Measurements from ENCODE around the gene RCCD1. TPM values are rescaled to one million over a fixed set of nuclear protein-coding genes. Genes with fewer than 3 reads are reported as not detected.

Gene RCCD1
- total RNA-seq, 2 donors from 2014 or later: 19.8 to 20.9 TPM

DNA sequence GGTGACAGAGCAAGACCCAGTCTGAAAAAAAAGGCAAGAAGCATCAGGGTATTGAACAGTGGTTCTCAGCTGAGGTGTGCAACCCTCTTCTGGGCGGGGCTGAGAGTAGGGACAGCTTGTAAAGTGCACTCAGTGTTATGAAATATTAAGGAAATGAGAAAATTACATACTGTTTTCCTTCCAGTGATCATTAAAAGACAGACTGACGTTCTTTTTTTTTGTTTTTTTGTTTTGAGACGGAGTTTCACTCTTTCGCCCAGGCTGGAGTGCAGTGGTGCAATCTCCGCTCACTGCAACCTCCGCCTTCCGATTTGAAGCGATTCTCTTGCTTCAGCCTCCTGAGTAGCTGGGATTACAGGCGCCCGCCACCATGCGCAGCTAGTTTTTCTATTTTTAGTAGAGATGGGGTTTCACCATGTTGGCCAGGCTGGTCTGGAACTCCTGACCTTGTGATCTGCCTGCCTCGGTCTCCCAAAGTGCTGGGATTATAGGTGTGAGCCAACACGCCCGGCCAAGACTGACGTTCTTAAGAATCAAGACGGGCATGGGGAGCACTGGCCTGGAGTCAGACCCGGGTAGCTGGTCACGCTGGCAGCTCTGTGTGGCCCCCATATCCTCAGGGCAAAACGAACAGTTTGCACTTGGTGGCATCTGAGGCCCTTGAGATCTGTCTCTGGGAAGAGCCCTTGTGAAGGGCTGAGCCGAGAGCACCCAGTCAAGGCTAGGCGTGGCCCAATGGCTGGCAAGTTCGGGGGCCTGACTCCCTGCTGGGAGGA is 40.2 kb upstream of the RCCD1 start:
- no peak overlapping the region for H3K9ac ChIP-seq (ENCODE audit: extremely low read depth, low read length, poor library complexity, severe bottlenecking)
- no peaks in the 10 kb centered on the region for H3K4me1 ChIP-seq (ENCODE audit: control insufficient read depth, insufficient read depth, low read length)
- Mint-ChIP-seq H3K4me1 (no peaks in the 10 kb centered on the region), H3K9me3 (no peaks in the 10 kb centered on the region), H3K27ac (no peak overlapping the region), H3K36me3 (ENCODE audit: low read depth) (peaks cover 36% of the 10 kb centered on the region), H3K4me3 (no peak overlapping the region), H3K27me3 (ENCODE audit: insufficient read depth) (no peaks in the 10 kb centered on the region)
- no peak overlapping the region for H3K4me3 ChIP-seq (ENCODE audit: low read length)
- no peak for DNase-seq
- peaks cover 51% of the 10 kb centered on the region for H3K36me3 ChIP-seq (ENCODE audit: control insufficient read depth, insufficient read depth, low read length)
- no peaks in the 10 kb centered on the region for H3K27me3 ChIP-seq (ENCODE audit: control insufficient read depth, insufficient read depth, low read length, poor library complexity, severe bottlenecking)
- H3K27ac ChIP-seq (ENCODE audit: low read depth, low read length): no peak overlapping the region
- TF ChIP-seq, protein P1, sequence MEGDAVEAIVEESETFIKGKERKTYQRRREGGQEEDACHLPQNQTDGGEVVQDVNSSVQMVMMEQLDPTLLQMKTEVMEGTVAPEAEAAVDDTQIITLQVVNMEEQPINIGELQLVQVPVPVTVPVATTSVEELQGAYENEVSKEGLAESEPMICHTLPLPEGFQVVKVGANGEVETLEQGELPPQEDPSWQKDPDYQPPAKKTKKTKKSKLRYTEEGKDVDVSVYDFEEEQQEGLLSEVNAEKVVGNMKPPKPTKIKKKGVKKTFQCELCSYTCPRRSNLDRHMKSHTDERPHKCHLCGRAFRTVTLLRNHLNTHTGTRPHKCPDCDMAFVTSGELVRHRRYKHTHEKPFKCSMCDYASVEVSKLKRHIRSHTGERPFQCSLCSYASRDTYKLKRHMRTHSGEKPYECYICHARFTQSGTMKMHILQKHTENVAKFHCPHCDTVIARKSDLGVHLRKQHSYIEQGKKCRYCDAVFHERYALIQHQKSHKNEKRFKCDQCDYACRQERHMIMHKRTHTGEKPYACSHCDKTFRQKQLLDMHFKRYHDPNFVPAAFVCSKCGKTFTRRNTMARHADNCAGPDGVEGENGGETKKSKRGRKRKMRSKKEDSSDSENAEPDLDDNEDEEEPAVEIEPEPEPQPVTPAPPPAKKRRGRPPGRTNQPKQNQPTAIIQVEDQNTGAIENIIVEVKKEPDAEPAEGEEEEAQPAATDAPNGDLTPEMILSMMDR (conservative IDR thresholded peaks at IDR 0.05): no peak
- no peaks in the 10 kb centered on the region for H3K9me3 ChIP-seq (ENCODE audit: control insufficient read depth, low read length)
- 94% methylated on average over 11 to 22 of the region's 22 CpGs for WGBS, 2 experiments (ENCODE audit: insufficient coverage in 1 of 2, insufficient read length in 1 of 2)

GRCh38 chr15:90915216-90915807 is 39.4 kb upstream of the RCCD1 start:
- no peak overlapping the region for H3K9ac ChIP-seq (ENCODE audit: extremely low read depth, low read length, poor library complexity, severe bottlenecking)
- H3K36me3 ChIP-seq (ENCODE audit: control insufficient read depth, insufficient read depth, low read length): peaks cover 53% of the 10 kb centered on the region

DNA sequence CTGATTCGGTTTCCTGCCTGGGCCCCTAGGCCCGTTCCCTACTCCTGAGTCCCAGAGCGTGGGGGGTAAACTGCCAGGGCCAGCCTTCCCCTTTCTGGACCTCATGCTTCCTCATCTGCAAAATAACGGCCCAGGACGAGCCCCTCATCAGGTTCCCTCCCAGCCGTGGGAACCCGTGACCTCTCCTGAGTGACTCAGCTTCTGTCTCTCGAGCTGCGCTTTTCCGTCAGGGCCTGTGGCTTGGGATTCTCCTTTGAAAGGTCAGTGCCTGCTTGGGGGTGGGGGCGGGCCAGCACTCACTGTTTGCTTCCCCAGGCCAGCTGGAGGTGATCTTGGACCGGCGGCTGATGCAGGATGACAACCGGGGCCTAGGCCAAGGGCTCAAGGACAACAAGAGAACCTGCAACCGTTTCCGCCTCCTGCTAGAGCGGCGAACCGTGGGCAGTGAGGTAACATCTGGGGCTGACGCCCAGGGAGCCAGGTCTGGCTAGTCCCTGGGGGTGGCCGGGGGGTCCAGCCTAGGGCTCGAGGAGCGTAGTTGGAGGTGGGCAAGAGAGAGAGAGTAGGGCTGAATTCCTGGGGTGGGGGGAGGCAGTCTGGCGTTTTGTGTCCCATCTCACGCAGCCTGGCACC is 38.8 kb upstream of the RCCD1 start:
- peaks cover 55% of the 10 kb centered on the region for H3K36me3 ChIP-seq (ENCODE audit: control insufficient read depth, insufficient read depth, low read length)
- H3K27ac ChIP-seq (ENCODE audit: low read depth, low read length): no peak overlapping the region
- H3K27me3 ChIP-seq (ENCODE audit: control insufficient read depth, insufficient read depth, low read length, poor library complexity, severe bottlenecking): no peaks in the 10 kb centered on the region
- 72 to 90% methylated on average over 16 to 25 of the region's 25 CpGs for WGBS, 2 experiments (ENCODE audit: insufficient coverage in 1 of 2, insufficient read length in 1 of 2)
- H3K4me1 ChIP-seq (ENCODE audit: control insufficient read depth, insufficient read depth, low read length): no peaks in the 10 kb centered on the region
- no peaks in the 10 kb centered on the region for H3K9me3 Mint-ChIP-seq
- TF ChIP-seq, protein P1 (conservative IDR thresholded peaks at IDR 0.05): no peak
- H3K4me1 Mint-ChIP-seq: no peaks in the 10 kb centered on the region
- H3K27ac Mint-ChIP-seq: peak overlapping the region; percentile 75
- no peak overlapping the region for H3K9ac ChIP-seq (ENCODE audit: extremely low read depth, low read length, poor library complexity, severe bottlenecking)
- no peak overlapping the region for H3K4me3 ChIP-seq (ENCODE audit: low read length)
- no peaks in the 10 kb centered on the region for H3K9me3 ChIP-seq (ENCODE audit: control insufficient read depth, low read length)
- no peaks in the 10 kb centered on the region for H3K27me3 Mint-ChIP-seq (ENCODE audit: insufficient read depth)
- no peak overlapping the region for H3K4me3 Mint-ChIP-seq
- peaks cover 40% of the 10 kb centered on the region for H3K36me3 Mint-ChIP-seq (ENCODE audit: low read depth)
- no peak for DNase-seq

More at GRCh38 chr15:90915216-90915807, 39.4 kb upstream of the RCCD1 start:
- Mint-ChIP-seq H3K27me3 (ENCODE audit: insufficient read depth) (no peaks in the 10 kb centered on the region), H3K4me1 (no peaks in the 10 kb centered on the region), H3K4me3 (no peak overlapping the region), H3K27ac (peak overlapping the region; percentile 75), H3K36me3 (ENCODE audit: low read depth) (peaks cover 41% of the 10 kb centered on the region), H3K9me3 (no peaks in the 10 kb centered on the region)
- Histone ChIP-seq H3K27me3 (ENCODE audit: control insufficient read depth, insufficient read depth, low read length, poor library complexity, severe bottlenecking) (no peaks in the 10 kb centered on the region), H3K4me3 (ENCODE audit: low read length) (no peak overlapping the region), H3K27ac (ENCODE audit: low read depth, low read length) (no peak overlapping the region), H3K9me3 (ENCODE audit: control insufficient read depth, low read length) (no peaks in the 10 kb centered on the region), H3K4me1 (ENCODE audit: control insufficient read depth, insufficient read depth, low read length) (no peaks in the 10 kb centered on the region)
- no peak for DNase-seq
- TF ChIP-seq, protein P1 (conservative IDR thresholded peaks at IDR 0.05): no peak
- 91 to 94% methylated on average over 5 to 7 of the region's 7 CpGs for WGBS, 2 experiments (ENCODE audit: insufficient coverage in 1 of 2, insufficient read length in 1 of 2)
